OCI-LY7 (cell line): Measurements from ENCODE around the gene BMPR2. TPM values are rescaled to one million over a fixed set of nuclear protein-coding genes. Genes with fewer than 3 reads are reported as not detected.

ENCODE experiments used
- BruUV-seq: library from RNA; stranded (reverse); fragments of 400-500 nt; replicated peaks from 2 replicates; lab custom pipeline; 2021; lab: Mats Ljungman, UMichigan
- CTCF ChIA-PET: fragments of 300-600 bp; sonication (Branson Sonifier 250); formaldehyde crosslinking; loops from one replicate; lab custom pipeline; 2022; ENCODE audit warnings: antibody characterized with exemption; ENCODE audit not compliant: unreplicated experiment; lab: Charles Lee
- POLR2A ChIA-PET: fragments of 300-600 bp; sonication (Branson Sonifier 250); formaldehyde crosslinking; loops from one replicate; lab custom pipeline; 2022; ENCODE audit warnings: antibody characterized with exemption; lab: Charles Lee
- DNase-seq: peaks from one replicate; pipeline ENCODE4 v3.0.0-alpha.2; 2015; ENCODE audit warnings: low spot score
- H2AFZ ChIP-seq: fragments of 200-600 bp; sonication (generic), shearing (Covaris generic); 2 replicates; pipeline ENCODE4 v1.6.1; 2014; ENCODE audit warnings: mild to moderate bottlenecking, antibody characterized with exemption, low read length, moderate library complexity
- H3K27ac ChIP-seq: fragments of 200-600 bp; sonication (generic); 2 replicates; pipeline ENCODE4 v1.5.1; 2014; ENCODE audit warnings: mixed run types, low read depth, mild to moderate bottlenecking, moderate library complexity, low read length, inconsistent platforms; ENCODE audit not compliant: poor library complexity, severe bottlenecking
- H3K36me3 ChIP-seq: fragments of 200-600 bp; sonication (generic); 2 replicates; pipeline ENCODE4 v1.6.1; 2014; ENCODE audit warnings: mild to moderate bottlenecking, antibody characterized with exemption, low read length, moderate library complexity, mixed read lengths; ENCODE audit not compliant: insufficient read depth
- H3K4me1 ChIP-seq: fragments of 200-600 bp; sonication (generic); 2 replicates; pipeline ENCODE4 v1.5.1; 2014; ENCODE audit warnings: mild to moderate bottlenecking, low read length; ENCODE audit not compliant: insufficient read depth, poor library complexity, severe bottlenecking
- H3K4me2 ChIP-seq: fragments of 200-600 bp; sonication (generic); 2 replicates; pipeline ENCODE4 v1.6.1; 2014; ENCODE audit warnings: mild to moderate bottlenecking, low read length
- H3K4me3 ChIP-seq: fragments of 200-600 bp; sonication (generic); 2 replicates; pipeline ENCODE4 v1.5.1; 2014; ENCODE audit warnings: mild to moderate bottlenecking, low read depth, low read length; ENCODE audit not compliant: poor library complexity, severe bottlenecking
- H3K79me2 ChIP-seq: fragments of 200-600 bp; sonication (generic); 2 replicates; pipeline ENCODE4 v1.6.1; 2016; ENCODE audit warnings: low read depth, mild to moderate bottlenecking, low read length, moderate library complexity, mixed read lengths; ENCODE audit not compliant: insufficient read depth
- H3K9me2 ChIP-seq: fragments of 200-600 bp; sonication (generic); 2 replicates; pipeline ENCODE4 v1.6.1; 2016; ENCODE audit warnings: mild to moderate bottlenecking, low read length, mixed read lengths; ENCODE audit not compliant: insufficient read depth
- H3K9me3 ChIP-seq: fragments of 200-600 bp; sonication (generic); 2 replicates; pipeline ENCODE4 v1.6.1; 2014; ENCODE audit warnings: mild to moderate bottlenecking, mixed run types, low read length, mixed read lengths
- H4K20me1 ChIP-seq: fragments of 200-600 bp; sonication (generic); 2 replicates; pipeline ENCODE4 v1.6.1; 2014; ENCODE audit warnings: mild to moderate bottlenecking, antibody characterized with exemption, low read length, moderate library complexity, mixed read lengths; ENCODE audit not compliant: insufficient read depth
- CTCF ChIP-seq: fragments of 200-600 bp; sonication (generic); conservative IDR thresholded peaks from 2 replicates; pipeline ENCODE4 v1.5.1; 2014; ENCODE audit warnings: mild to moderate bottlenecking, antibody characterized with exemption, low read length, moderate library complexity, mixed read lengths
- EZH2phosphoT487 ChIP-seq: fragments of 200-600 bp; sonication (generic); IDR thresholded peaks from 2 replicates; pipeline ENCODE4 v1.6.1; 2018; ENCODE audit warnings: low read depth, borderline replicate concordance, mild to moderate bottlenecking, mixed run types, antibody characterized with exemption, low read length, moderate library complexity, mixed read lengths
- intact Hi-C: fragments of 100-400 bp; cut with micrococcal nuclease; formaldehyde crosslinking; loops from one replicate; pipeline ENCODE4 v1.10.0; 2022; ENCODE audit not compliant: unreplicated experiment
- total RNA-seq, 2 experiments: library from RNA; depleted of rRNA in 1 of 2; stranded (reverse); fragments of >200 nt in 1 of 2; shearing (Covaris generic) in 1 of 2; gene quantifications; 2 replicates each; pipeline ENCODE4 v1.2.3, GENCODE V29; 2014 to 2022

Gene BMPR2
- total RNA-seq, 2 experiments from 2014 or later = 4.3 to 14.7 TPM

- BruUV-seq = no TSS peak
- no peak overlapping the region for H2AFZ ChIP-seq
- no peak overlapping the region for H3K27ac ChIP-seq
- no peak for DNase-seq
- H3K79me2 ChIP-seq = no peaks in the 10 kb centered on the region
- ChIA-PET CTCF (no interaction called here), POLR2A (interaction anchor here (0.7 kb wide), 1 partner anchor 519 kb away, joined by 4 read pairs; no protein-coding TSS in a partner anchor)
- TF ChIP-seq EZH2phosphoT487 (no peak), CTCF (no peak)
- intact Hi-C loops = no loop called here
- no peaks in the 10 kb centered on the region for H3K9me2 ChIP-seq
- H3K4me2 ChIP-seq = no peak overlapping the region
- H3K9me3 ChIP-seq = no peaks in the 10 kb centered on the region
- H3K36me3 ChIP-seq = no peaks in the 10 kb centered on the region
- no peaks in the 10 kb centered on the region for H3K4me1 ChIP-seq
- H3K4me3 ChIP-seq = no peak overlapping the region
- no peaks in the 10 kb centered on the region for H4K20me1 ChIP-seq
Measured at GRCh38 chr2:202510911-202511310, 134.8 kb downstream of the BMPR2 start.

- DNase-seq = no peak
- H3K9me3 ChIP-seq = no peaks in the 10 kb centered on the region
- H3K4me3 ChIP-seq = no peak overlapping the region
- ChIA-PET POLR2A (interaction anchor here (1.0 kb wide), 1 partner anchor 98 kb away, joined by 4 read pairs; no protein-coding TSS in a partner anchor), CTCF (no interaction called here)
- TF ChIP-seq CTCF = no peak
- no peak for TF ChIP-seq EZH2phosphoT487
- H2AFZ ChIP-seq = no peak overlapping the region
- H4K20me1 ChIP-seq = no peaks in the 10 kb centered on the region
- H3K27ac ChIP-seq = no peak overlapping the region
- no peaks in the 10 kb centered on the region for H3K4me1 ChIP-seq
- intact Hi-C loops = no loop called here
- no peaks in the 10 kb centered on the region for H3K9me2 ChIP-seq
- no TSS peak for BruUV-seq
- H3K4me2 ChIP-seq = no peak overlapping the region
- no peaks in the 10 kb centered on the region for H3K36me3 ChIP-seq
- H3K79me2 ChIP-seq = no peaks in the 10 kb centered on the region
Measured at GRCh38 chr2:202512176-202512575, 136.0 kb downstream of the BMPR2 start.

- ChIA-PET CTCF (no interaction called here), POLR2A (interaction anchor here (1.6 kb wide), 1 partner anchor 11 kb away, joined by 4 read pairs; no protein-coding TSS in a partner anchor)
Measured at GRCh38 chr2:202514732-202515131, 138.6 kb downstream of the BMPR2 start.

More at GRCh38 chr2:202514732-202515131, 138.6 kb downstream of the BMPR2 start:
- no peaks in the 10 kb centered on the region for H4K20me1 ChIP-seq
- H3K9me2 ChIP-seq = no peaks in the 10 kb centered on the region
- H3K4me3 ChIP-seq = no peak overlapping the region
- H3K4me2 ChIP-seq = no peak overlapping the region
- TF ChIP-seq CTCF (no peak), EZH2phosphoT487 (no peak)
- intact Hi-C loops = no loop called here
- H2AFZ ChIP-seq = no peak overlapping the region
- no peaks in the 10 kb centered on the region for H3K79me2 ChIP-seq
- H3K9me3 ChIP-seq = no peaks in the 10 kb centered on the region
- no peaks in the 10 kb centered on the region for H3K4me1 ChIP-seq
- H3K36me3 ChIP-seq = no peaks in the 10 kb centered on the region
- no peak for DNase-seq
- no TSS peak for BruUV-seq
- no peak overlapping the region for H3K27ac ChIP-seq
